Measurements from ENCODE around the gene PTTG1. TPM values are rescaled to one million over a fixed set of nuclear protein-coding genes. Genes with fewer than 3 reads are reported as not detected.

Gene PTTG1
- total and polyA plus RNA-seq, 2 of the 8 experiments (the other 6 are each of a cell fraction or from before 2014, with no cell fraction given): 240 to 478 TPM

- Histone ChIP-seq H3K4me1 (replicated peaks in 1 of 4; ENCODE audit: control insufficient read depth in 3 of 4, insufficient read depth in 4 of 4, low read length in 3 of 4) (no peaks in the 10 kb centered on the region), H3K9ac (replicated peaks in 1 of 4; ENCODE audit: extremely low read depth in 1 of 4, low read depth in 3 of 4, low read length in 3 of 4) (no peak overlapping the region), H3K23ac (ENCODE audit: insufficient read length) (no peak overlapping the region), H2BK5ac (ENCODE audit: low read depth, low read length) (no peak overlapping the region), H2BK12ac (ENCODE audit: low read depth, low read length) (no peak overlapping the region), H2BK20ac (ENCODE audit: low read length) (no peak overlapping the region), H3K14ac (ENCODE audit: insufficient read length) (no peak overlapping the region), H2BK15ac (ENCODE audit: low read length) (no peak overlapping the region), H3K36me3 (ENCODE audit: control insufficient read depth in 2 of 4, insufficient read depth in 4 of 4, low read length in 3 of 4) (no peaks in the 10 kb centered on the region), H3K79me1 (ENCODE audit: low read depth, low read length) (no peaks in the 10 kb centered on the region), H4K20me1 (replicated peaks in 1 of 2; ENCODE audit: control insufficient read depth in 1 of 2, insufficient read depth in 2 of 2, low read length in 2 of 2) (no peaks in the 10 kb centered on the region), H3K27ac (ENCODE audit: low read depth, low read length) (no peak overlapping the region), H3K79me2 (ENCODE audit: control insufficient read depth in 1 of 2, insufficient read depth in 2 of 2, low read length in 2 of 2) (no peaks in the 10 kb centered on the region), H3K18ac (ENCODE audit: extremely low read depth, low read length) (no peak overlapping the region), H3K23me2 (ENCODE audit: low read depth, low read length) (no peaks in the 10 kb centered on the region), H3K27me3 (replicated peaks in 1 of 4; ENCODE audit: control insufficient read depth in 3 of 4, extremely low read depth in 1 of 4, insufficient read depth in 3 of 4, low read length in 3 of 4) (no peaks in the 10 kb centered on the region), H4K8ac (ENCODE audit: extremely low read depth, insufficient read depth, low read length) (no peak overlapping the region), H3K56ac (replicated peaks; ENCODE audit: insufficient read length, low read depth, low read length) (no peak overlapping the region), H3K4ac (replicated peaks; ENCODE audit: insufficient read length, low read depth, low read length) (no peak overlapping the region), H3K4me2 (ENCODE audit: insufficient read depth in 1 of 2, low read depth in 2 of 2, low read length in 2 of 2) (no peak overlapping the region), H4K91ac (replicated peaks; ENCODE audit: insufficient read length, low read length) (no peak overlapping the region), H3K9me3 (ENCODE audit: insufficient read depth in 2 of 2, low read depth in 1 of 2, low read length in 1 of 2) (no peaks in the 10 kb centered on the region), H2AK5ac (ENCODE audit: low read depth, low read length) (no peak overlapping the region), H3K4me3 (ENCODE audit: extremely low read depth in 1 of 4, insufficient read depth in 2 of 4, low read depth in 3 of 4, low read length in 4 of 4) (no peak overlapping the region), H2AFZ (ENCODE audit: low read length) (no peak overlapping the region), H4K5ac (ENCODE audit: insufficient read length, low read depth, low read length) (no peak overlapping the region), H2BK120ac (replicated peaks; ENCODE audit: low read depth, low read length) (no peak overlapping the region)
- ChIA-PET CTCF (ENCODE audit: partially characterized antibody) (interaction anchor here (1.2 to 2.8 kb wide), 2 partner anchors 15 to 24 kb away, joined by 3 to 13 read pairs; no protein-coding TSS in a partner anchor), POLR2A (ENCODE audit: partially characterized antibody) (no interaction called here)
- FAIRE-seq (no peak), DNase-seq (ENCODE audit: low read depth in 1 of 2, low spot score in 2 of 2) (no peak)
- WGBS, 2 experiments (ENCODE audit: extremely low coverage in 1 of 2, insufficient coverage in 1 of 2, insufficient read length in 1 of 2, insufficient replicate concordance in 2 of 2, low coverage in 1 of 2, low lambda C conversion rate in 2 of 2, missing lambda C conversion rate in 1 of 2): 100% methylated on average over 1 of the region's 1 CpG; no CpG with 5 or more reads in 1 of the 2 experiments
- TF ChIP-seq FOSL1 (IDR thresholded peaks at IDR 0.05; ENCODE audit: insufficient read depth, low read depth, low read length): no peak
These were observed 32.1 kb downstream of the PTTG1 start for GRCh38 chr5:160453751-160454150.
